SK-N-SH (cell line): Measurements from ENCODE around the gene CFAP97D1. TPM values are rescaled to one million over a fixed set of nuclear protein-coding genes. Genes with fewer than 3 reads are reported as not detected.

Experiments used
- CTCF ChIA-PET: fragments of 300-600, 350-600 bp; formaldehyde crosslinking; extraction: SDS; loops from one replicate; lab custom pipeline; 2021; lab: Yijun Ruan, JAX
- POLR2A ChIA-PET: fragments of 350-600 bp; sonication (Branson Sonifier 250); formaldehyde crosslinking; extraction: SDS; loops from one replicate; lab custom pipeline; 2020; ENCODE audit warnings: antibody characterized with exemption, inconsistent platforms; lab: Yijun Ruan, JAX
- DNase-seq: peaks from one replicate; pipeline ENCODE4 v3.0.0; 2012
- H2AFZ ChIP-seq: fragments of 200-600 bp; sonication (generic); 2 replicates; pipeline ENCODE4 v1.8.1; 2016; ENCODE audit warnings: antibody characterized with exemption, mild to moderate bottlenecking, low read depth
- H3F3A ChIP-seq: fragments of 200-600 bp; sonication (generic); replicated peaks from 2 replicates; pipeline ENCODE3; 2016; ENCODE audit warnings: antibody characterized with exemption, mild to moderate bottlenecking; ENCODE audit not compliant: insufficient read depth
- H3K27ac ChIP-seq, 2 experiments: fragments of 200-500 bp in 1 of 2; fragments of 200-600 bp in 1 of 2; sonication (Bioruptor generic) in 1 of 2; sonication (generic), shearing (Covaris generic) in 1 of 2; 2 replicates each; pipeline versions ENCODE4 v1.5.1 to v1.6.1; 2014 to 2016; ENCODE audit warnings: low read depth in 2 of 2, inconsistent platforms in 1 of 2, low read length in 1 of 2, mild to moderate bottlenecking in 1 of 2, mixed read lengths in 1 of 2
- H3K27me3 ChIP-seq: fragments of 200-600 bp; sonication (generic), shearing (Covaris generic); 2 replicates; pipeline ENCODE4 v1.6.1; 2016; ENCODE audit warnings: mixed run types; ENCODE audit not compliant: insufficient read depth
- H3K36me3 ChIP-seq, 2 experiments: fragments of 200-500 bp in 1 of 2; fragments of 200-600 bp in 1 of 2; sonication (Bioruptor generic) in 1 of 2; sonication (generic) in 1 of 2; replicated peaks in 1 of 2; 2 replicates each; pipeline versions ENCODE3 to v1.5.1; 2014 to 2016; ENCODE audit warnings: low read length in 1 of 2, mild to moderate bottlenecking in 1 of 2; ENCODE audit not compliant: insufficient read depth in 2 of 2, control insufficient read depth in 1 of 2
- H3K4me1 ChIP-seq, 2 experiments: fragments of 200-500 bp in 1 of 2; fragments of 200-600 bp in 1 of 2; sonication (Bioruptor generic) in 1 of 2; sonication (generic), shearing (Covaris generic) in 1 of 2; 2 replicates each; pipeline versions ENCODE4 v1.5.1 to v1.6.1; 2014 to 2016; ENCODE audit warnings: low read depth in 1 of 2, low read length in 1 of 2, mixed run types in 1 of 2; ENCODE audit not compliant: insufficient read depth in 2 of 2, control insufficient read depth in 1 of 2
- H3K4me2 ChIP-seq: fragments of 200-600 bp; sonication (generic), shearing (Covaris generic); 2 replicates; pipeline ENCODE4 v1.6.1; 2017; ENCODE audit warnings: mixed run types
- H3K4me3 ChIP-seq, 2 experiments: fragments of 200-500 bp in 1 of 2; fragments of 200-600 bp in 1 of 2; sonication (Bioruptor generic) in 1 of 2; sonication (generic), shearing (Covaris generic) in 1 of 2; 2 replicates each; pipeline versions ENCODE4 v1.5.1 to v1.8.1; 2014 to 2016; ENCODE audit warnings: low read depth in 2 of 2, inconsistent platforms in 1 of 2, low read length in 1 of 2, mild to moderate bottlenecking in 1 of 2, mixed read lengths in 1 of 2, moderate library complexity in 1 of 2
- H3K79me2 ChIP-seq: fragments of 200-600 bp; sonication (generic); 2 replicates; pipeline ENCODE4 v1.8.1; 2017; ENCODE audit warnings: mild to moderate bottlenecking; ENCODE audit not compliant: insufficient read depth
- H3K9ac ChIP-seq: fragments of 200-600 bp; sonication (generic); 2 replicates; pipeline ENCODE4 v1.6.1; 2017; ENCODE audit warnings: mixed run types
- H3K9me2 ChIP-seq: fragments of 200-600 bp; sonication (generic); 2 replicates; pipeline ENCODE4 v1.6.1; 2017; ENCODE audit warnings: mixed run types
- H3K9me3 ChIP-seq: fragments of 200-600 bp; sonication (generic); 2 replicates; pipeline ENCODE4 v1.6.1; 2017; ENCODE audit warnings: mixed run types, mild to moderate bottlenecking, moderate library complexity
- H4K20me1 ChIP-seq: fragments of 200-600 bp; sonication (generic); 2 replicates; pipeline ENCODE4 v1.6.1; 2017; ENCODE audit warnings: mild to moderate bottlenecking, mixed run types; ENCODE audit not compliant: insufficient read depth
- CHD2 ChIP-seq: fragments of 150-350 bp; IDR thresholded peaks from 2 replicates; pipeline ENCODE4 v1.6.1; 2018; ENCODE audit warnings: low read length; ENCODE audit not compliant: partially characterized antibody
- EP300 ChIP-seq, 2 experiments: IDR thresholded peaks; 2 replicates each; pipeline versions ENCODE4 v1.4.0 to v1.6.1; 2012; ENCODE audit warnings: borderline replicate concordance in 1 of 2, low read depth in 1 of 2, low read length in 1 of 2
- FOSL2 ChIP-seq: IDR thresholded peaks from 2 replicates; pipeline ENCODE4 v1.4.0; 2012; ENCODE audit warnings: low read depth, mild to moderate bottlenecking, moderate library complexity, borderline replicate concordance
- FOXM1 ChIP-seq: IDR thresholded peaks from 2 replicates; pipeline ENCODE4 v1.4.0; 2012; ENCODE audit warnings: low read depth, mild to moderate bottlenecking
- GABPA ChIP-seq: IDR thresholded peaks from 2 replicates; pipeline ENCODE4 v1.4.0; 2012; ENCODE audit warnings: low read depth, mild to moderate bottlenecking
- JUND ChIP-seq: IDR thresholded peaks from 2 replicates; pipeline ENCODE4 v1.4.0; 2012
- MAX ChIP-seq: IDR thresholded peaks from 2 replicates; pipeline ENCODE4 v1.4.0; 2012; ENCODE audit warnings: low read depth
- MEF2A ChIP-seq: IDR thresholded peaks from 2 replicates; pipeline ENCODE4 v1.4.0; 2012; ENCODE audit warnings: low read depth, borderline replicate concordance
- MXI1 ChIP-seq: IDR thresholded peaks from 2 replicates; pipeline ENCODE4 v1.6.1; 2012; ENCODE audit warnings: mild to moderate bottlenecking, low read depth, low read length, improper control_type of control experiment
- RFX5 ChIP-seq: IDR thresholded peaks from 2 replicates; pipeline ENCODE4 v1.6.1; 2012; ENCODE audit warnings: mild to moderate bottlenecking, improper control_type of control experiment, low read length
- RXRA ChIP-seq: IDR thresholded peaks from 2 replicates; pipeline ENCODE4 v1.4.0; 2012; ENCODE audit warnings: low read depth, mild to moderate bottlenecking, borderline replicate concordance
- SMC3 ChIP-seq: IDR thresholded peaks from 2 replicates; pipeline ENCODE4 v1.6.1; 2012; ENCODE audit warnings: low read depth, low read length, improper control_type of control experiment
- TCF12 ChIP-seq: IDR thresholded peaks from 2 replicates; pipeline ENCODE4 v1.4.0; 2012
- TEAD4 ChIP-seq: IDR thresholded peaks from 2 replicates; pipeline ENCODE4 v1.4.0; 2012; ENCODE audit warnings: mild to moderate bottlenecking, borderline replicate concordance; ENCODE audit not compliant: insufficient read depth
- WGBS: methylation state at CpG from one replicate; pipeline ENCODE4 v1.1.6; 2017; ENCODE audit warnings: low lambda C conversion rate; 5-methylcytosine and 5-hydroxymethylcytosine counted together
- polyA plus RNA-seq, 3 experiments: library from polyadenylated mRNA; depleted of rRNA; stranded (reverse); fragments of >200 nt; gene quantifications; 2 replicates each; pipeline ENCODE4 v1.2.3, GENCODE V29; 2012
- TF ChIP-seq, protein P1 (sequence below): IDR thresholded peaks from 2 replicates; pipeline ENCODE4 v1.6.1; 2012; ENCODE audit warnings: mild to moderate bottlenecking, low read depth, low read length, moderate library complexity
- TF ChIP-seq, protein P2 (sequence below): IDR thresholded peaks from 2 replicates; pipeline ENCODE4 v1.4.0; 2012; ENCODE audit warnings: low read depth, borderline replicate concordance

Gene CFAP97D1
- polyA plus RNA-seq (2012; rRNA removed) = 0.02 TPM in 2 replicates
- 0.03 TPM in 1 of 2 replicates, not detected in the other for polyA plus RNA-seq (2012; cell fraction: cytosol; rRNA removed)
- polyA plus RNA-seq (2012; cell fraction: nucleus; rRNA removed) = 0.01 and 0.04 TPM in 2 replicates

DNA sequence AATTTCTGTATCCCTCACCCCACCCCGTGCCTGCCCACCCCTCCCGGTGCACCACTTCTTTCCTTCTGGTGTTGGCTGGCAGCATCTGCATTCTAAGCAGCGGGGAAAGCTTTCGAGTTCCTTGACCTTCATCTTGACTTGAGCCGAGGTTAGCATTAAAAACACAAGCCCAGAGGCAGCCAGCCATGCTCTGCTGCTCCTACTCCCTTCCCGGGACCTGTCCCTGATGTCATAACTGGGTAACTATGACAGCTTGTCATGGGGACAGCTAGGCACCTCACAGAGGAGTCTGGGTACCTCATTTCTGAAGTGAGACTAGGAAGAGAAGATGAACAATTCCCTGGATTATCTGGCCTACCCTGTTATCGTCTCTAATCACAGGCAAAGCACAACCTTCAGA lies at the start of gene CFAP97D1:
TSS of gene CFAP97D1 (plus strand) at position 301 of the 400 bp plus-strand sequence. CDS start at position 329, 28 bp downstream.
- H3K4me3 ChIP-seq = peak within 1 kb of the TSS; percentile 77 to 84
- CTCF ChIA-PET = interaction anchor here (1.0 to 6.2 kb wide), 5 partner anchors 13 to 85 kb away, joined by 3 to 59 read pairs (median 11); partner anchors contain the start of gene CD300LG
- H3K79me2 ChIP-seq = peaks cover 35% of the 10 kb centered on the region
- peak within 1 kb of the TSS in 1 of 2 experiments; percentile 95; a peak in 2 of 4 replicates for H3K27ac ChIP-seq
- peak within 1 kb of the TSS; percentile 89 for H2AFZ ChIP-seq
- TF ChIP-seq RFX5 (no peak), RXRA (no peak), EP300 (IDR thresholded peaks at IDR 0.05; ENCODE audit: borderline replicate concordance in 1 of 2, low read depth in 1 of 2, low read length in 1 of 2) (no peak), CHD2 (no peak)
- H3K4me1 ChIP-seq = peaks cover 8 to 18% of the 10 kb centered on the region in 2 experiments; a peak in 2 of 4 replicates
- H3K9me2 ChIP-seq = no peaks in the 10 kb centered on the region
- H3K27me3 ChIP-seq = no peaks in the 10 kb centered on the region
- peak within 1 kb of the TSS; percentile 99 for H3K4me2 ChIP-seq
- H3K9me3 ChIP-seq = no peaks in the 10 kb centered on the region
- WGBS = 86% methylated on average over 7 of the region's 7 CpGs
- peaks cover 17% of the 10 kb centered on the region for H3F3A ChIP-seq
- H4K20me1 ChIP-seq = peaks cover 13% of the 10 kb centered on the region
- DNase-seq = no peak
- peak within 1 kb of the TSS; percentile 100 for H3K9ac ChIP-seq
- POLR2A ChIA-PET = no interaction called here
- H3K36me3 ChIP-seq = peaks cover 1 to 14% of the 10 kb centered on the region in 2 experiments

DNA sequence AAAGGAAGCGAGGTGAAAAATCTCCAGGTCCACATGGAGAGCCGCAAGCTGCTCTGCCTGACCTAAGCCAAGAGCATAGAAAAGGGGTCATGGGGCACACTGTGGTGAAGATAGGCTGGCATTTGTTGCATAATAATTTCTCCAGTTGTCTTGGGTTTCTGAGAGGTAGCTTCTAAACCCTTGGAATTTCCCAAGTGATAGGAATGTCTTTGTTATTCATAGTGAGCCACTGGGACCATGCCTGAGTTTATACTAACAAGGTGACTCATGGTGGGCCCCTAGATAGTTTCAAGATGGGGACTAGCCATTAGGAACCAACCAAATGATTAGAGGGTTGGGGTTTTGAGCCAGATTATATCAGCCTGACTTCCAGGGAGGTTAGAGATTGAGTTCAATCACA lies 47.3 kb upstream of the CFAP97D1 start:
- 92% methylated on average over 2 of the region's 2 CpGs for WGBS
- no peak overlapping the region for H3K4me3 ChIP-seq
- DNase-seq = no peak
- H3K4me2 ChIP-seq = 0 out of 2 replicates have a peak overlapping the region, but pooled peaks have one; percentile 7
- no peaks in the 10 kb centered on the region for H3K9me2 ChIP-seq
- peaks cover 10% of the 10 kb centered on the region for H3F3A ChIP-seq
- H3K27me3 ChIP-seq = no peaks in the 10 kb centered on the region
- H4K20me1 ChIP-seq = no peaks in the 10 kb centered on the region
- H3K79me2 ChIP-seq = no peaks in the 10 kb centered on the region
- ChIA-PET POLR2A (no interaction called here), CTCF (interaction anchor here (1.2 to 2.7 kb wide), 4 partner anchors 9 to 59 kb away, joined by 3 to 9 read pairs (median 4); no protein-coding TSS in a partner anchor)
- H3K36me3 ChIP-seq = no peaks in the 10 kb centered on the region
- H3K27ac ChIP-seq = peak overlapping the region in 1 of 2 experiments; percentile 47; a peak in 2 of 4 replicates
- peaks cover 0 to 15% of the 10 kb centered on the region in 2 experiments; a peak in 2 of 4 replicates for H3K4me1 ChIP-seq
- TF ChIP-seq, protein P1, sequence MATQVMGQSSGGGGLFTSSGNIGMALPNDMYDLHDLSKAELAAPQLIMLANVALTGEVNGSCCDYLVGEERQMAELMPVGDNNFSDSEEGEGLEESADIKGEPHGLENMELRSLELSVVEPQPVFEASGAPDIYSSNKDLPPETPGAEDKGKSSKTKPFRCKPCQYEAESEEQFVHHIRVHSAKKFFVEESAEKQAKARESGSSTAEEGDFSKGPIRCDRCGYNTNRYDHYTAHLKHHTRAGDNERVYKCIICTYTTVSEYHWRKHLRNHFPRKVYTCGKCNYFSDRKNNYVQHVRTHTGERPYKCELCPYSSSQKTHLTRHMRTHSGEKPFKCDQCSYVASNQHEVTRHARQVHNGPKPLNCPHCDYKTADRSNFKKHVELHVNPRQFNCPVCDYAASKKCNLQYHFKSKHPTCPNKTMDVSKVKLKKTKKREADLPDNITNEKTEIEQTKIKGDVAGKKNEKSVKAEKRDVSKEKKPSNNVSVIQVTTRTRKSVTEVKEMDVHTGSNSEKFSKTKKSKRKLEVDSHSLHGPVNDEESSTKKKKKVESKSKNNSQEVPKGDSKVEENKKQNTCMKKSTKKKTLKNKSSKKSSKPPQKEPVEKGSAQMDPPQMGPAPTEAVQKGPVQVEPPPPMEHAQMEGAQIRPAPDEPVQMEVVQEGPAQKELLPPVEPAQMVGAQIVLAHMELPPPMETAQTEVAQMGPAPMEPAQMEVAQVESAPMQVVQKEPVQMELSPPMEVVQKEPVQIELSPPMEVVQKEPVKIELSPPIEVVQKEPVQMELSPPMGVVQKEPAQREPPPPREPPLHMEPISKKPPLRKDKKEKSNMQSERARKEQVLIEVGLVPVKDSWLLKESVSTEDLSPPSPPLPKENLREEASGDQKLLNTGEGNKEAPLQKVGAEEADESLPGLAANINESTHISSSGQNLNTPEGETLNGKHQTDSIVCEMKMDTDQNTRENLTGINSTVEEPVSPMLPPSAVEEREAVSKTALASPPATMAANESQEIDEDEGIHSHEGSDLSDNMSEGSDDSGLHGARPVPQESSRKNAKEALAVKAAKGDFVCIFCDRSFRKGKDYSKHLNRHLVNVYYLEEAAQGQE = no peak
- TF ChIP-seq FOSL2 (peak; percentile 70; the same call in 1 of the 2 replicates), JUND (peak; percentile 64), MEF2A (no peak), MAX (0 out of 2 replicates have a peak, but pooled peaks have one; percentile 17), FOXM1 (no peak), SMC3 (no peak), GABPA (no peak), RXRA (peak; percentile 58; the same call in 1 of the 2 replicates), TEAD4 (peak; percentile 41; the same call in 1 of the 2 replicates), TCF12 (peak; percentile 67), EP300 (IDR thresholded peaks at IDR 0.05; ENCODE audit: borderline replicate concordance in 1 of 2, low read depth in 1 of 2, low read length in 1 of 2) (peak in 1 of 2 experiments; percentile 56; a peak in 2 of 4 replicates), MXI1 (no peak)
- TF ChIP-seq, protein P2, sequence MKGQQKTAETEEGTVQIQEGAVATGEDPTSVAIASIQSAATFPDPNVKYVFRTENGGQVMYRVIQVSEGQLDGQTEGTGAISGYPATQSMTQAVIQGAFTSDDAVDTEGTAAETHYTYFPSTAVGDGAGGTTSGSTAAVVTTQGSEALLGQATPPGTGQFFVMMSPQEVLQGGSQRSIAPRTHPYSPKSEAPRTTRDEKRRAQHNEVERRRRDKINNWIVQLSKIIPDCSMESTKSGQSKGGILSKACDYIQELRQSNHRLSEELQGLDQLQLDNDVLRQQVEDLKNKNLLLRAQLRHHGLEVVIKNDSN = no peak
- H2AFZ ChIP-seq = peak overlapping the region; percentile 44; the same call in 1 of the 2 replicates
- no peaks in the 10 kb centered on the region for H3K9me3 ChIP-seq
- no peak overlapping the region; the same call in 1 of the 2 replicates for H3K9ac ChIP-seq
